GM21619 (cell line): ENCODE data around the gene LTBP2.

Experiments used
- ATAC-seq: cut with Tn5 transposase; IDR thresholded peaks from one replicate; pipeline ENCODE4 v1.9.1; 2021; ENCODE audit not compliant: unreplicated experiment

Gene LTBP2

GRCh38 chr14:74614508-74615495, 2.8 kb upstream of the LTBP2 start:
- ATAC-seq = no peak

DNA sequence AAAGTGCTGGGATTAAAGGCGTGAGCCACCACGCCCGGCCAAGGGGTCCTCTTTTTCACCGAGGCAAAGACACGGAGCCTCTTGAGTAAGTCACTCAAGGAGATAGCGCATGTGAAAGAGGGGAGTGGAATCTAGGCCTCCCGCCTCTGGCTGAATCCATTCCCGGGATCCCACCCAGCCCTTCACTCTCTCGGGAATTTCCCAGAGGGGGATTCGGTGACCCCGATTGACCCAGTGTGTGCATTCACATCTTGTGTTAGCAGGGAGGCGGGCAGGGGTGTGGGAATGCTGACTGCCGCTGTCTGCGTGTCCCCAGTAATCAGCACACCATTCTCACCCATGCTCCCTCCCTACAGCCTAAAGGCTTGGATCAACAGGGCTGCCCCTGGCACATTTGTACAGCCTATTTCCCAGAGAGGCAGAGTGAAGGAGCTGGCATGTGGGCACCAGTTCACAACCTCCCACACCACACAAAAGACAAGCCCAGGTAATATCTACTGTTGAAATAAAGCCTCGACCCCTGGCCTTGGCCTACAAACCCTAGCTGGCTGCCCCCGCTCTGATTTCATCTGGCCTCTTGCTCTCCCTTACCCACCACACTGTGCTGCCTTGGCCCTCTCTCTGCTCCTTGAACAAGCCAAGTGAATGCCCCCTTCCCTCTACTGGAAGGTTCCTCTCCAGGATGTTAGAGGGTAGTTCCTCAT, 1.3 kb upstream of the LTBP2 start:
- ATAC-seq = no peak

GRCh38 chr14:74612350-74613021, 449 bp upstream of the LTBP2 start:
- peak; percentile 52 for ATAC-seq

DNA sequence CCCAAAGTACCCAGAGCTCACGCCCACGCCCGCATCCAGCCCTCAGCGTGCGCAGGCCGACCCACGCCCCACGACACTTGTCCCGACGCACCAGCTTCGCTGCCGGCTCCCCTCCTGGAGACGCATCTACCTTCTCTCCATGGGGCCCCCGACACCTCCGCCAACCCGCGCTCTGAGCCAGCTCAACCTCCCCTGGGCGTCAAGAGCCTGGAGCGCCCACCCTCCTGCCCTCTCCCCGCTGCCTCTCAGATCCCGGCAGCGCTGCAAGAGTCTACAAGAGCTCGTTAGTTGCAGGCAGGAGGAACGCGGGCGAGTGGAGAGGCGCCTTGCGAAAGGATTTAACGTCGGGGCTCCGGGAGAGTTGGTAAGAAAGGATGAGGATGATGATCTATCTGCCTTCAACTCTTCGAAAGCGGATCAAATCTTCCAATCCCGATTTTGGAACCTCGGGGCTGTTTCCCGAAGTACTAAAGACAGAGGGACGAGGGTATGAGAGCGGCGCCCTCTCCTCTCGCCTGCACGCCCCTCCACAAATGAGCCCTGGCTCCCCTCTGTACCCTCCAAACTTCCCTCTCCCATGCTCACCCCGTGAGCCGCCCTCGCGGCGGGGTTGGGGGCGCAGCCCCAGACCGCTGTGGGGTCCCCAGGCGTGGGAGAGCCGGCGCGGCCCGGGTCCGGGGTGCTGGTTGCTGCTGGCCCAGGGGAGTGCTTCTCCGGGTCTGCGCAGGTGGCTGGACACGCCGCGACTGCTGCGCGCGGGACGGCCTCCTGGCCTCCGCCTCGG, 979 bp downstream of the LTBP2 start:
- no peak for ATAC-seq

DNA sequence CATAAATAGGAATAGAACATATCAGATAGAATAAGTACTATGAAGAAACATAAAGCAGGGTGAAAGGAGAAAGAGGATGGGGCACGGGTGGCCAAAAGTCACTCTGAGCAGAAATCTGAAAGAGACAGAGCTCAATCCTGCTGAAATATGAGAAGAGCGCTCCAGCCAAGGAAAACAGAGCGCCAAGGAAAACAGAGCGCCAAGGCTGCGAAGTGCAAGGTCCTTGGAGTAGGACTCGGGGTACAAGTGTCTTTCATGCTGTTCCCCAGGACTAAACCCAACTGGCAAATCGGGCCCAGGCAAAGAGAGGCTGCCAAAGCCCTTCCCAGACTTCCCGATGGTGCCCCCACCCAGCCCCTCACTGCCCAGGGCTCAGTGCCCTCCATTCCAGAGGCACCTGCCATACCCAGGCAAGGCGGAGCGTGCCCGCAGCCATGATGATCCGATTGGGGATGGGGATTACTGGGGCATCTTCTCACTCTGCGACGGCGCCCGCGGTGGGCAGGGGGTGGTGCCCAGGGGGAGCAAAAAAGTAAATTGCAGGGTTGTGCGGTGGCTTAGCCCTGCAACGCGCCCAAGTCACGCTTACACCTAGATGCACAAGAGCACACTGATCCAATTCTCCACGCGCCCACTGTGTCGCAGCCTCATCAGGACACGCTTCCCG, 1.7 kb downstream of the LTBP2 start:
- ATAC-seq = no peak

GRCh38 chr14:74609721-74610120, 2.3 kb downstream of the LTBP2 start:
- ATAC-seq = no peak

DNA sequence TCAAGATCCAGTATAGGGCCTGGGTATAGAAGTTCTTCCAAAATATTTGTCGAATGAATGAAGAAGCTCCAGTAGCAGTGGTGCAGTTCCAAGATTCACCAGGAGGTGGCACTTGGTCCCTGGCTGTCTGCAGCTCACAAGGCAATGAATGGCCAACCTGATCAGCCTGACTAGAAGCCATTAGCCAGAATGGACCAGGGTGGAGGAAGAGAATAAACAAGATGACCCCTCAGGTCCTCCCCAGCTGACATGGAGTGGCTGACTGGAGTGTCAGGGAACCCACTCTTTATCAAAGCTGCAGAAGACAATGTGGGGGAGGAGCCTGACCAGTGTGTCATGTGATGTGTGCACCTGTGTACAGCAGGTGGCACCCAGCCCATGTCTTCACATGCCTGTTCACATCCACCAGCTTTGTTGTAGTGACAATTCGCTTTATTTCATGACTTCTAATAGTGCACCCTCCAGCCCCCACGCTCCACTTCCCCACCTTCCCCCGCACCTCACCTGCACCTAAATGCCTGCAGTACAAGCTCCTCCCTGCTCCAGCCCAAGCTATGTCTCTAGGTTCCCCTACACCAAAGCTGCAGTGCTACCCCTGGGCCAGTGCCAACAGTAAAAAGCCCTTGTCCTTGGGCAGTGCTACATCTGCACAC, 3.0 kb downstream of the LTBP2 start:
- ATAC-seq = no peak

GRCh38 chr14:74606727-74607126, 5.3 kb downstream of the LTBP2 start:
- no peak for ATAC-seq

GRCh38 chr14:74605531-74606223, 6.4 kb downstream of the LTBP2 start:
- no peak for ATAC-seq

DNA sequence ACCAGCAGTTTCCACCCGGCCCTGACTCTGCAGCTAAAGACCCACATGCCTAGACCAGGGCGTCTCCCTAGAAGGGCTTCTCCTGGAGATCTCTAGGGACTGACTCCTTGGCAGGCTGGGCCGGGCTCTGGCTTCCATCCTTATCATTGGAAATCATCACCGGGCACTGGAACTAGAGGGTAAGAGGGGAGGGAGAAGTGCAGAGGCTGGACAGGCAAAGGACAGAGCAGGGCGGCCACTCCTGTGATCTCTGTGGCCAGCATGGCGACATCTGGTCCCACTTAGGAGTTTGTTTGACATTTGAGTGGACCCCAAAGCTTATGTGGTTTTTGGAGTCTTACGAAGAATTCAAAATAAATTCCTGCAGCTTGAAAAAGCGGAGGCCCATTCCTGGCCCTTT, 7.1 kb downstream of the LTBP2 start:
- ATAC-seq = no peak

- no peak for ATAC-seq
These were observed 7.9 kb downstream of the LTBP2 start for GRCh38 chr14:74604157-74604556.

DNA sequence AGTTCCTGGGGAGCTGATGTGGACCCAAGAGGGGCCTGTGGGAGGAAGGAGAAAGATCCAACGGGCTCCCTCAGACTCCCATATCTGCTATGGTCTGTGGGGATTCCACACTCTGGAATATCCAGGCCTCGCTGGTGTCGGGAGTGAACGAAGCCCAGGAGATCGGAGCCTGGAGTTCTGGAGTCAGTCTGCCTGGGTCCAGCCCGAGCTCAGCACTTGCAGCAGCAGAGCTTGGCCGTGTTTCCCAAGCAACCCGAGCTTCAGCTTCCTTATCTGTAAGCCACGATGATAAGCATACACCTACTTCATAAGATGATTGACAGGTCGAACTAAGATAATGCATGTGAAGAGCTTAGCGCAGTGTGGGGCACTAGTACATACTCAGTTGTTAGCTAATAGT, 10.1 kb downstream of the LTBP2 start:
- ATAC-seq = no peak

DNA sequence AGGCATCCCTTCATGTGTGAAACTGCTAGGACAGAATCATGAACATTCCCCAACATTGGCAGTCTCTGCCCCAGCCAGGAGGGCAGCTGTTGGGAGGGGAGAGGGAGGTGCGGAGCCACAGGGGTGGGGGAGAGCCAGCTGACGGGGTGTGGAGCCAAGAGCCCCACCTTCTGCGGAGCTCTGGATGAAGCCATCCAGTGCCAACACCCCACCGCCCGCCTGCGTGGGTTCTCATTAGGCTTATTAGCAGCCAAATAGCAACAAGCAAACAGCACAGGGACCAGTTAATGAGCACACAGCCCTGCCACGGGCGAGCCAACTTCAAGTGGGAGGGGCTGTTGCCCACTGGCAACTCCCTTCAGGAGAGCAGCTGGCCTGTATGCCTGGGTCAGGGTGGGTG, 12.1 kb downstream of the LTBP2 start:
- no peak for ATAC-seq

DNA sequence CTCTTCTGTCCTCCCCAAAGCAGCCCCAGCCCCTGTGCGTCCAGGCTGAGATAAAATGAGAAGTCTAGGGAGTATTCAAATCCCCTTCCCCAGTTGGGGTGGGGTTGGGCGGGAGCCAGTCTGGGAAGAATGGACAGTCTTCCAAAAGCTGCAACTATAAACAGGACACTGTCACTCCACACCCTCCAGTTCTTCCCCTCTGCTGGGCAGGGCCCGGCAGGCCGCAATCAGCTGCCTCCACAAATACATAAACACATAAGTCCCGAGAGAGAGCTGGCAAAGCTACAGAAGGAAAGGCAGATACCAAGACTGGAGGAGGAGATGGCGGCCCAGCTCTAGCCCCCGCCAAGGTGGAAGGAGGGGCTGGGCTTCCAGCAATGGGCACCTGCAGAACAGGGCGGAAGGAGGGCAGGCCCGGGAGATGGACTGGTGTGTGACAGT, 12.7 kb downstream of the LTBP2 start:
- no peak for ATAC-seq

GRCh38 chr14:74596741-74597450, 15.1 kb downstream of the LTBP2 start:
- no peak for ATAC-seq

DNA sequence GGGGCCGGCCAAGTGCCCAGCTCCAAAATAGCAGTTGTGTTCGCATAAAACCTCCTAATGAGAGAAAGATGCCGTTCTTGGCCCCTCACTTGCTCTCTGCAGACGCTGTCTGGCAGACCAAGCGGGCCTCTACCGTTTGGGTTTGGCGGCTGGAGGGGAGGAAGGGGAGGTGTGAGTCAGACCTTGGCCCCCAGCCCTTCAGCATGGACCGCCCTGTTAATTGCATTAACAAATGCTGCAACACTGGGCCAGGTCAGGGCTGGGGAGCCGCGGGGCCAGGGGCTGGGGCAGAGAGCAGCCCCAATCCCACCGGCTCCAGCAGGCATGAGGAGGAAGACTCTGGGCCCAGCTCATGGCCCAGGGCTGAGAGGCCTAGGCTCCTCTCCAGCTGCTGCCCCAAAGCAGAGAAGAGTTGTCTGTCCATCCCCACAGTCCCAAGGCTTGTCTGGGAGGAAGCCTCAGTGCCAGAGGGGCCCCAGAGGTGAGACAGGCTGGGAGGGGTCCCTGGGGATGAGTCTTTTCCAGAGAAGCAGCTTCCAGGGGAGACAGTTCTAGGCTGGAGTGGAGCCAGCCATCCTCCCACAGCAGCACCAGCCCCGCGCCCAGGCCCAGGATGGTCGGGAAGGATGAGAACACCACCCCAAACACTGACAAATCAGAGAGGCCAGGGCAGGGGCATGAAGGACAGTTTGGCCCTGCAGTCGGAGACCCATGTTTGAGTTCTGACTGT, 16.9 kb downstream of the LTBP2 start:
- no peak for ATAC-seq

GRCh38 chr14:74594606-74595005, 17.4 kb downstream of the LTBP2 start:
- ATAC-seq = no peak

DNA sequence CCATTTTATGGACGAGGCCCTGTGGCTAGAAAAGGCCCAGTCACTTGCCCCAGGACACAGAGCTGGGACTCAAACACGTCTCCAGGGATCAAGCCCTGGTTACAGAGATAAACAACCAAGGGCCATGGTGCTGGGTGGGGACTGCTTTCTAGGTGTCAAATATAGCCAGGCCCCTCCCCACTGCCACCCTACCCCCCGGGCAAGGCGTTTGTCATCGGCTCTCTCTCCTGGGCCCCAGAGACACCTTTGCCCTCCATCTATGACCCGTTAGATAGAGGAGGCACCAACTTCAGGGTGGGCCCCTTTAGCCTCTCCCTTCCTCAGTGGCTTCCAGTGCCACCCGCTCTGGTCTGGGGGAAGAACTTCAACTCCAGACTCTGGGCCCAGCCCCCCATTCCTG, 18.0 kb downstream of the LTBP2 start:
- ATAC-seq = no peak
